ENCODE results near the gene PLCXD1.

DNA sequence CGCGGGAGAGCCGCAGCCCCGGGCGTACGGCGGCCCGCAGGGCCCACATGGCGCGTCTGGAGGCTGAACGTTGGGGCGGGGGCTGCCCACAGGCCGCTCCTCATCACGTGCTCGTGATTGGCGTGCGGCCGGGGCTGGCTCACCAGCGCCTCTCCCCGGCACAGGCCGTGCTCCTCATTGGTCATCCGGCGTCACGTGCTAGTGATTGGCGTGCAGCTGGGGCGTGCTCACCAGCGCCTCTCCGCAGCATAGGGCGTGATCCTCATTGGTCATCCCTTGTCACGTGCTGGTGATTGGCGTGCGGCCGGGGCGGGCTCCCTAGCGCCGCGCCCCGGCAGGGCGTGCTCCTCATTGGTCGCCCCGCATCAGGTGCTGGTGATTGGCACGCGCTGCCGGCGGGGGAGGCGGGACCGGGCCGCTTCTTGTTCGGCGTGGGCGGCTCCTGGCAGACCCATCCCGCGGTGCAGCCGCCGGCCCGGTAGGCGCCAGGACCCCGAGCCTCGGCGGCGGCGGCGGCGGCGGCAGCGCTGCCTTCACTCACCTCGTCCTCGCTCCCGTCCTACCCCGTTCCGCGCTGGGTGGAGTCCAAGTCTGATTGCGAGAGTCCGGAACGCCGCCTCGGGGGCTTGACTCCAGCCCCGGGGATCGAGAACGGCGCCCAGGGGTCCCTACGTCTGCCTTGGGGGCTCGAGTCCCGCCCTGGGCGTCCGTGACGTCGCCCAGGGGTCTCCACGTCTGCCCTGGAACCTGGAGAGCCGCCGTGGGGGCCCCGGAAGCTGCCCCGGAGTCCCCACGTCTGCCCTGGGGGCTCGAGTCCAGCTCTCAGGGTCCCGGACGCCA, 37.8 kb downstream of the PLCXD1 start, which contains the start of gene GTPBP6:
- TF ChIP-seq, protein P1, sequence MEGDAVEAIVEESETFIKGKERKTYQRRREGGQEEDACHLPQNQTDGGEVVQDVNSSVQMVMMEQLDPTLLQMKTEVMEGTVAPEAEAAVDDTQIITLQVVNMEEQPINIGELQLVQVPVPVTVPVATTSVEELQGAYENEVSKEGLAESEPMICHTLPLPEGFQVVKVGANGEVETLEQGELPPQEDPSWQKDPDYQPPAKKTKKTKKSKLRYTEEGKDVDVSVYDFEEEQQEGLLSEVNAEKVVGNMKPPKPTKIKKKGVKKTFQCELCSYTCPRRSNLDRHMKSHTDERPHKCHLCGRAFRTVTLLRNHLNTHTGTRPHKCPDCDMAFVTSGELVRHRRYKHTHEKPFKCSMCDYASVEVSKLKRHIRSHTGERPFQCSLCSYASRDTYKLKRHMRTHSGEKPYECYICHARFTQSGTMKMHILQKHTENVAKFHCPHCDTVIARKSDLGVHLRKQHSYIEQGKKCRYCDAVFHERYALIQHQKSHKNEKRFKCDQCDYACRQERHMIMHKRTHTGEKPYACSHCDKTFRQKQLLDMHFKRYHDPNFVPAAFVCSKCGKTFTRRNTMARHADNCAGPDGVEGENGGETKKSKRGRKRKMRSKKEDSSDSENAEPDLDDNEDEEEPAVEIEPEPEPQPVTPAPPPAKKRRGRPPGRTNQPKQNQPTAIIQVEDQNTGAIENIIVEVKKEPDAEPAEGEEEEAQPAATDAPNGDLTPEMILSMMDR (IDR thresholded peaks at IDR 0.05): no peak
- no peak for TF ChIP-seq POLR2A (IDR thresholded peaks at IDR 0.05)
